Renal cortical epithelial cell (primary cell): ENCODE results near the gene TEAD1. TPM values are rescaled to one million over a fixed set of nuclear protein-coding genes. Genes with fewer than 3 reads are reported as not detected.

Source experiments
- DNase-seq: peaks from one replicate; pipeline ENCODE4 v3.0.0-alpha.2; 2011; ENCODE audit warnings: low read depth
- total RNA-seq: library from RNA; depleted of rRNA; stranded (reverse); fragments of >200 nt; gene quantifications from 2 replicates; pipeline ENCODE4 v1.2.3, GENCODE V29; 2014

Gene TEAD1
- total RNA-seq, 1 donor from 2014 or later, result 170 TPM

DNA sequence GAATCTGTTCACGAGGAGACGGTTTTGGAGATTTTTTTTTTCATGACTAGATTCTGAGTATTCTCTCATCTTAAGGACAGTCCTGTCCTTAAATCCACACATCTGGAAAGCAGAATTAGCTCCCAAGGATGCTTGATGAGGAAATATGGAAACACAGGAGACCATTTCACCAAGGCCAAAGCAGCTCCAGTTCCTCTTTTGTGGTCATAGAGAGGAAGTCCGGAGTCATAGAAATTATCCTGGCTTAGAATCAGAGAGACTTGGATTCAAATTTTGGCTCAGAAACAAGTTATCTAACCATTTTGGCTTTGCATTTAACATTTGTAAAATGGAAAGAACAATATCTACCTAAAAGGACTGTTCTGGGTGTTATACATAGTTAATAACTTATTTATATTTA is 7.3 kb upstream of the TEAD1 start:
- DNase-seq, result no peak

DNA sequence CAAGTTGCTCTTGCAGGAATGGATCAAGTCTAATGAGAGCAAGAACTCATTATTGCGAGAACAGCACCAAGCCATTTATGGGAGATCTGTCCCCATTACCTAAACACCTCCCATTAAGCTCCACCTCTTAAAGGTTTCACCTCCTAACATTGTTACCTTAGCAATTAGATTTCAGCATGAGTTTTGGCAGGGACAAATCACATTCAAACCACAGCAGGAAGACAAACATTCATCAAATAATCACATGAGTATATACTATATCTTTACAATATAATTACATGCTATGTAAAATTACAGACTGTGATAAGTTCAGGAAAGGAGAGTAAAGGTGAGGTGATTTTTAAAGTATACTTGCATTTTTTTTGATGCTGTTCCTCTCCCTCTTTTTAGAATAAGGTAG is 6.6 kb upstream of the TEAD1 start:
- no peak for DNase-seq

- DNase-seq, result no peak
Observed at GRCh38 chr11:12668166-12668565, 6.1 kb upstream of the TEAD1 start.

DNA sequence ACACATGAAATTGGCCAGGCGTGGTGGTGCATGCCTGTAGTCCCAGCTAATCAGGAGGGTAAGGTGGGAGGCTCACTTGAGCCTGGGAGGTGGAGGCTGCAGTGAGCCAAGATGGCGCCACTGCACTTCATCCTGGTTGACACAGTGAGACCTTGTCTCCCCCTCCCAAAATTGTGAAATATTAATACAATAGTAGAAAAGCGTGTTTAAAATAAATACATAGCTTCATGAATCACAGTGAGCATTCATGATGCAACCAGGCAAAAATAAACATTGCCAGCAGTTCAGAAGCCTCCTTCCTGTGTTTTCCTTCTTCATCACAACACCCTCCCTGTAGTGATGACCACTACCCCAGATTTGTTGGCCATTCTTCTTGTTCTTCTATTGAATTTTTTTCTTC is 4.3 kb upstream of the TEAD1 start:
- no peak for DNase-seq

DNA sequence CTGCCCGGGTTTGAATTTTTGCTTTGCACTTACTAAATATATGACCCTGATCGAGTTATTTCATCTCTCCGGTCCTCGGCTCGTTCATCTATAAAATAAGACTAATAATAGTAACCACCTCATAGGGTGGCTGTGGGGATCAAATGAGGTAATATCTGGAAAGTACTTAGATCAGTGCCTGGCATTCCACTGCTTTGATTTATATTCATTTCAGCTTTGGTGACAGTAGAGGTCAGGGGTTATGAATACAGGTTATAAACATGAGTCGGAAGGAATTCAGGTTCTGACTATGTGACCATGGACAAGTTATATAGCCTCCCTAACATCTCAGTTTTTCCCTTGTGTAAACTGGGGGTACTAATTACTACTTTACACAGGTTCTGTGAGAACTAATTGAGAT is 2.9 kb upstream of the TEAD1 start:
- no peak for DNase-seq

DNA sequence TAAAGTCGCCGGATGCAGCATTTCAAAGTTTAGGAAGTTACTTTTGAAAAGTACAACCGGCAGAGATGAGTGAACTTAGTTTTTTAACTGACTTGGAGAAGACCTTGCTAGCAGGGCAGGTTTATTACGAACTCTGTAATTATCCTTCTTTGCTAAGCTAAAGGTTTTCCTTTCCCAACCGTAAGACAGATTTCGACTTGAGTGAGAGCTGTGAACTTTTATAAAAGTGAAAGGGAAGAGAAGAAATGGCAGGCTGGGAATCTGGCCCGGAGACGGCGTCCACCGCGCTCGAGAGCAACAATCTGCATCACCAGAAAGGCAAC is 659 bp upstream of the TEAD1 start:
- DNase-seq, result no peak

DNA sequence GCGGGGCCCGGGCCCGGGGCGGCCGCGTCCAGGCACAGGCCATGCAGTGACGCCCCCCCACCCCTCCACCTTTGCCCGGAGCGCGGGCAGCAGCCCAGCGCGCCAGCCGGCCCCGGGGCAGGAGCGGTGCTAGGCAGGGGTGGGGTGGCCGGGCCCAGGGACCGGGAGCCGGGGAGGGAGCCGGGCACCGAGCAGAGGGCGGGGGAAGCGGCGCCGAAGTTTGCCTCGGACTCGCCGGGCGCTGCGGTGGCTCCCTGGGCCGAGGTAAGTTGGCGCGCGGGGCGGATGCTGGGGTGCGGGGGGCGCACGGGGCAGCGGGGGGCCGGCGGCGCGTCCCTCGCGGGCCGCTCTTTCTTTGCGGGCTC is 332 bp downstream of the TEAD1 start:
- no peak for DNase-seq

- DNase-seq, result no peak
Observed at GRCh38 chr11:12674936-12675696, 895 bp downstream of the TEAD1 start.

DNA sequence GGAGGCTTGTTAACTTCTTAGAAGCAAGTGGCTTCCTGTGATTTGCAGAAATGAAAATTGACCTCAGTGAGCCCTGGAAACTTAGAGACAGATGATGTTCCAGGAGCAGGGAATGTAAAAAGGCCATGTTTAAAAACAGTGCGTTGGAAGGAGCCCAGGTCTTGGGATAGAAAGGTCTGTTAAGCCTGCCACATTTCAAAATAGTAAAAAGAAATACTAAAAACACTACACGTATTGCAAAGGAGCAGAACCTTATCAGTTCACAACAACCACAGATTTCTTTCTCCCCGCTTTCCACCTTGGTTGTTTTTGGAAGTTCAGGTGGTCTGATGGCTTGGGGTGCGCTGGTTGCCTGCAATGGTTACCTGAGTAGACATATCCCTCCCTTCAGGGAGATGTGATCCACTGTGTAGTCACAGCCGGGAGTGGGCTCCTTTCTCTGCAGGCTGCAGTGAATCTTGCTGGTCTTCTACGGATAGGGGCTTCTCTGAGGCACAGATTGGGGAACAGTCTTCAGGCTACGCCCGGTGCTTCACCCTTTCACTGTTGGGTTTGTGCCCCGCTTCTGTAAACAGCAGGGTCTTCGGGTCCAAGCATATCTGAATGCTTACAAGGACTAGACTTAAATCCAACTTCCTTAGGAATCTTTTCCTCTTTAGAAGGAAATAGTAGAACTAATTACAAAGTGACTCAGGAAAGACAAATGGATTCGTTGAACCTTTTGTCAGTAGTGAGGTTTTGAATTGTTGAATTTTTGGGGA is 1.9 kb downstream of the TEAD1 start:
- DNase-seq, result no peak

DNA sequence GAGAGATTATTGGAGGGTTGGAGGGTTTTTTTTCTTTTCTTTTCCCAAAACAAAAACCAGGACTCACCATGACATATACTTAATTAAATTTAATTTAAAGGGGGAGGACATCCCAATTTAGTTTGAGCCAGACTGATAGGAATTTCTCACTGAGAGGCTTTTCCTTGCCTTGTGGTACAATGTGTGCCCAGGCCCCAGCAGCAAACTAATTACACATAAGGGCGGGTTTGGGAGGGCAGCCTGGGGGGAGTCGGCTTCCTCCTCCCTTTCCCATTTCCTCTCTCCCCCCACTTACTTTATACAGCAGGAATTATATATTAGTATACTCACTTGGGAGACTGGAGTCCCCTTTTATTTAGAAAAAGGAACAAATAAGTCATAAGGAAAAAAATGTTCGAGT is 2.9 kb downstream of the TEAD1 start:
- DNase-seq, result no peak

DNA sequence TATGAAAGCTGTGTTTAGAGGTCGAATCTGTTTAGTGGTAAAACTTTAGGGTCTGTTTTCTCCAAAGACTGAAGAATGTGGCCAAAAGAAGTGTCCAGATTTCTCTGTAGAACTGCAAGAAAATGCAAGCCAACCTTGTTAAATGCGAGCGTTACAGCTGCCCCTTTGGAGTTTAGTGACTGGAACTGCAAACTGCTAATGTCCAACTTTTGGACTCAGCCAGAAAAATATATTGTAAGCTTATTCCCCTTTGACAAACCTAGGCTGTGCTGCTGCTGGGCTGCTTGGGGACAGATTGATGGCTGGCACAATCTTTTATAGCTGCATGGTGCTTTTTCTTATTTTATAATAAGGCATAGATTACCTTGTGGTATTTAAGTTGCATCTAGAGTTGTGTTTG is 3.9 kb downstream of the TEAD1 start:
- DNase-seq, result no peak

GRCh38 chr11:12678991-12679390 is 4.8 kb downstream of the TEAD1 start:
- DNase-seq, result no peak

DNA sequence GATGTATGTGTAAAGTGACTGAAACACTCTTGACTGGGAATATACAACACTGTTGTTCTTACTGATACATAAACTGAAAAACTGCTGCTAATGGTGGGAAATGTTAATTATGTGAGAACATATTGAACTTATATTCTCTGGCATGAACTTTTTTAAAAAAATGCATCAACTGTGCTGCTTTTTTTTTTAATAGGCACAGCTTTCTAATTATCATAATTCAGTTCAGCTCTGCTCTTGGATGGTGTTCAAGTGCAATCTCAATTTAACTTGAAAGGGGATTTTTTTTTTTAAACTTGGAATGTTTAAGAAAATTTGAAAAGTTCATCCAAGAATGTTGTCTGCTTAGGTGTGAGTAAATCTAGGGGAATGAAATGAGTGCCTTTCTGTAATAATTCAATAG is 5.2 kb downstream of the TEAD1 start:
- no peak for DNase-seq

GRCh38 chr11:12680246-12680939 is 6.2 kb downstream of the TEAD1 start:
- peak; percentile 87 for DNase-seq

DNA sequence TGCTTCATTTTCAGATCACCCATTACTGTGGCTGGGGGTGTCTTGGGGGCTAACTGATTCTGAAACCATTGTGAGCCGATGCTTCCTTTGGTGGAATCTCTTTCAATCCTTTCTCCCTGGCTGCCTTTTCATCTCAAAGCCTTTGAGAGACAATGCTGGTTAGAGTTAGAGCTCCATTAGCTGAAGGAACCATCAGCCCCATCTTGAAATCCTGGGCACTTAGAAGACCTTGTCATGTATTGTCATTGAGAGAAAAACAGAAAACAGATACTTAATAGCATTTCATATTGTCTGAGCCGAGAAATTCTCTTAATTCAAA is 6.7 kb downstream of the TEAD1 start:
- no peak for DNase-seq

GRCh38 chr11:12681466-12681865 is 7.2 kb downstream of the TEAD1 start:
- DNase-seq, result no peak

- DNase-seq, result no peak
Observed at GRCh38 chr11:12682288-12682687, 8.1 kb downstream of the TEAD1 start.

DNA sequence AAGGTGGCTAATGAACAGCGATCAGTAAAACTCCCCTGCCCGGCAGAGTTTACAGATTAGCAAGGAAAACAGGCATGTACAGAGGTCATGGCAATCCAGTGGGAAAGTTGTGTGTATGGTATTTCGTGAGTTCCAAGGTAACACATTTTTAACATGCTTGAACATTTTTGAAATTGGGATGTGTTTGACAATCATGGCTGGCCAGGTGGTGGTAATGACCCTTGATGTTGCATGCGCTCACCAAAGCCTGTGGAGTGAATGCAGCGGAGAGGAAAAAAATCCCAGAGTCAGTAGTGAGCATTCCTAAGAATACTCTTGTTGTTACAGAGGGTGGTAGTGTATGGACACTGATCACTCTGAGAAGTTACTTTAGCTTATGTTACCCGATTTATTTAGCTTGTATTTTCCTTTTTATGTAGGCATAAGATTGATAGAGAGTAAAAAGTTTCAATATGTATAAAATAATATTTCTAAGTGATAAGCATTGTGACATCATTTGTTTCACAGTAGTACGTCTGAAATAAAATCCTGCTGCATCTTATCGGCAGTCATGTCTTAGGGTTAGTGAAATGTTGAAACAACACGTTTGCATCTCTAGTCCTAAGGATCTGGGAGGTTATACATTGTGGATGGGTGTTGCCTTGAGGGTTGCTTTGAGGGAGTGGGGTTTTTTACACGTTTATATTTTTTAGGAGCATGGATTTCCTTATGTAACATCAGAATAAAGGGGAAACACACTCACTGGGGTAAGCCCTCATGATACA is 8.7 kb downstream of the TEAD1 start:
- peak; percentile 63 for DNase-seq

DNA sequence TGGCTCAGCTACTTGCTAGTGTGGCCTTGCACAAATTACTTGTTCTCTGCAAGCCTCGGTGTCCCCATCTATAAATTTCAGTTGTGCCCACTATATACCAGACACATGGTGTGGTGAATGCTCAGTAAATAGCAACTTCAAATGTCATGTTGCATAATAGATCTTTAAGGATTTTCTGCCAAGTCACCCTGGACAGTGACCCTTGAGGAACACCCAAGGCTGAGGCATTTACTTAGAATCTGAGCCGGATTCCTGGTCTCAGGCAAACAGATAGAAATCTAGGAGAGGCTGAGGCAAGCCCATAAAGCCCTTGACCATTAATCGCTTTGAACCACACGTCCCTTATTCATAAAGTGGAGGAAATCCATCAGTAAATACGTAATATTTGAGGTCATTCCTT is 9.7 kb downstream of the TEAD1 start:
- DNase-seq, result peak; percentile 68

DNA sequence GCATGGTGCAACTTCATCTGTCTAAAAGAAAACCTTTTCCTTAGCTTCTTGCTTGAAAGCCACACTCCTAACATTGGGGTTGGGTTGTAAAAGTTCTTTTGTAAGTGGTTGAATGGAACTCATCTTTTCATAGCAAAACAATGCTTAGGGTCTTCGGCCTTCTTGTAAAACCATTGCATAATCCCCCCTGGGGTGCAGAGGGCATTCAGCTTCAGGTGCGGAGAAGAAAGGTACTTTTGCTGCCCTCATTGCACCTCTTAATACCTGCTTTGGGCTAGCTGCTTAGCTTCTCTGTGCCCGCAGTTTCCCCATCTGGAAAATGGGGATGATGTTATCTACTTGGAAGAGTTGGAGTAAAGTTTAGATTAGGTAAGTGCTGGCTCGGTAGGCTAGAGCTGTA is 10.1 kb downstream of the TEAD1 start:
- no peak for DNase-seq

GRCh38 chr11:12684816-12685215 is 10.6 kb downstream of the TEAD1 start:
- DNase-seq, result peak; percentile 67

DNA sequence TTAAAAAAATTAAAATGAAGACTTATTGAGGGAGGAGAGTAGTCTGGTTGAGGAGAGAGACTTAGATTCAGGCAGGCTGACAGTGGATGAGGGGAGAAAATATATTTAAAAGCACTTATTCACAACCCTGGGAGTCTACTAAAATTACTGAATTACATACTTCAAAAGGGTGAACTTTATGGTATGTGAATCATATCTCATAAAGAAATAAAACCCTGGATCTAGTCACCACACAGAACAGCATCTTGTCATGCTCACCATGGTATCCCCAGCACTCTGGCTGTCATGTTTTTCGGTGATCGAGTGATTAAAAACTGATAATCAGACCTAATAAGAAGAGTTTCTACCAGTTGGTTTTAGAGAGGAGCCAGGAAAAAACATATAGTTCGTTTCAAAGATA is 11.0 kb downstream of the TEAD1 start:
- DNase-seq, result no peak
